HG03354 (cell line): Measurements from ENCODE around the gene SLC13A4.
"Not testable (repeated sequence)": the region's sequence is repeated elsewhere in the genome, so short reads cannot be mapped to it uniquely, and the experiment has no call there.

Source experiments
- ATAC-seq: cut with Tn5 transposase; IDR thresholded peaks from one replicate; pipeline ENCODE4 v1.9.1; 2021; ENCODE audit warnings: mild to moderate bottlenecking; ENCODE audit not compliant: unreplicated experiment, poor library complexity, severe bottlenecking

Gene SLC13A4

DNA sequence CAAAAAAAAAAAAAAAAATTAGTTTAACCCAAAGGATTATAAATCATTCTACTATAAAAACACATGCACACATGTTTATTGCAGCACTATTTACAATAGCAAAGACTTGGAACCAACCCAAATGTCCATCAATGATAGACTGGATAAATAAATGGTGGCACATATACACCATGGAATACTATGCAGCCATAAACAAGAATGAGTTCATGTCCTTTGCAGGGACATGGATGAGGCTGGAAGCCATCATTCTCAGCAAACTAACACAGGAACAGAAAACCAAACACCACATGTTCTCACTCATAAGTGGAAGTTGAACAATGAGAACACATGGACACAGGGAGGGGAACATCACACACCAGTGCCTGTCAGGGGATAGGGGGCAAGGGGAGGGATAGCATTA is 88.3 kb downstream of the SLC13A4 start:
- not testable (repeated sequence) for ATAC-seq

DNA sequence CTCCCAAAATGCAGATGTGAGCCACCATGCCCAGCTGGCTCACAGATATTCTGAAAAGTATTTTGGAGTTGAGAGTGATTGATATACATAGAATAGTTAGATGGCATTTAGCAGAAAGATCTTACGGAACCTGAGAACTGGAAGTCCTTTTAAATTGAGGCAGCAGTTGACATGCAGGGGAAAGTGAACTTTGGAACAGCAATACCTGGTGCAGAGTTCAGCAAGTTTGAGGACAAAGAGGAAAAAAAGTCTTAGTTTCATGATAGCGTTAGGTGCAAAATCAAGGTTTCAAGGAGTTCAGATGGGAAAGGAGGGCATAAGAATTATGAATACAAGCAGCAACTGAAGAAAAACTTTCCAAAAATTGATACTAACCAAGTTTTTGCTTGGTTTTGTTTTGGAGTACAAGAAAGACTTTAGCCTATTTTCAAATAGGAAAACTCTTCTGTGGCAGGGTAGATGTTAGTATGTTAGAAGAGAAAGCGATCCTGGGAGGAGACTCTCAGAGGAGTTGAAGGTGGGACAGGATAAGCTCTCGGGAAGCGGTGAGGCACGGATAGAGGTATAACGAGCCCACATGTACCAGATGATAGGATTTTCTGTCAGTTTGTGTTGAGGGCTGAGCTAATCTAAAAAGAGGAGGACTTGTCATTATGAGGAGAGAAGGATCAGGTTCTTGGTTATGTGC is 93.7 kb downstream of the SLC13A4 start:
- ATAC-seq: no peak
